Measurements from ENCODE around the gene EDEM3. TPM values are rescaled to one million over a fixed set of nuclear protein-coding genes. Genes with fewer than 3 reads are reported as not detected.

The EDEM3 gene
- polyA plus RNA-seq, 1 experiment = 10.4 TPM

DNA sequence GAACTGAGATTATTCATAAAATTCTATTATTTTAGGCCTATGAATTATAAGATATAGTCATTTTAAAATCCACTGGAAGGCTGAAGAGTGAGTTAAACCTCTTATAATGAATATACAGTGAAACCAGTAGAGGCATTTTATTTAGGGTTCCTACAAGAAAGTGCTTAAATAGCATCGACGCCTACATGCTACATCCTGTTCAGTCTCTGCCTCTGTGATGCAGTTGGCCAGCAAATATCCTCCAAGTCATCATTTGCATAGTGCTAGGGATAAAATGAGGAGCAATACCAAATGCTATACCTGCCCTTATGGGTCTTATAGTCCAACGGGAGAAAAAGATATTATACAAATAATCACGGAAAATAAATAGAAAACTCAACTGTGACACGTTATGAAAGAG is 59.6 kb downstream of the EDEM3 start:
- TF ChIP-seq, protein P1, sequence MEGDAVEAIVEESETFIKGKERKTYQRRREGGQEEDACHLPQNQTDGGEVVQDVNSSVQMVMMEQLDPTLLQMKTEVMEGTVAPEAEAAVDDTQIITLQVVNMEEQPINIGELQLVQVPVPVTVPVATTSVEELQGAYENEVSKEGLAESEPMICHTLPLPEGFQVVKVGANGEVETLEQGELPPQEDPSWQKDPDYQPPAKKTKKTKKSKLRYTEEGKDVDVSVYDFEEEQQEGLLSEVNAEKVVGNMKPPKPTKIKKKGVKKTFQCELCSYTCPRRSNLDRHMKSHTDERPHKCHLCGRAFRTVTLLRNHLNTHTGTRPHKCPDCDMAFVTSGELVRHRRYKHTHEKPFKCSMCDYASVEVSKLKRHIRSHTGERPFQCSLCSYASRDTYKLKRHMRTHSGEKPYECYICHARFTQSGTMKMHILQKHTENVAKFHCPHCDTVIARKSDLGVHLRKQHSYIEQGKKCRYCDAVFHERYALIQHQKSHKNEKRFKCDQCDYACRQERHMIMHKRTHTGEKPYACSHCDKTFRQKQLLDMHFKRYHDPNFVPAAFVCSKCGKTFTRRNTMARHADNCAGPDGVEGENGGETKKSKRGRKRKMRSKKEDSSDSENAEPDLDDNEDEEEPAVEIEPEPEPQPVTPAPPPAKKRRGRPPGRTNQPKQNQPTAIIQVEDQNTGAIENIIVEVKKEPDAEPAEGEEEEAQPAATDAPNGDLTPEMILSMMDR (IDR thresholded peaks at IDR 0.05; ENCODE audit: insufficient read depth, low read depth, low read length) = no peak
- Histone ChIP-seq H3K27me3 (ENCODE audit: control insufficient read depth, insufficient read depth, low read length) (no peaks in the 10 kb centered on the region), H3K36me3 (ENCODE audit: control insufficient read depth, insufficient read depth, low read length) (0 out of 2 replicates have a peak, but pooled peaks cover 1% of the 10 kb centered on the region), H3K4me3 (ENCODE audit: low read depth, low read length) (no peak overlapping the region)
- ChIA-PET POLR2A (no interaction called here), CTCF (no interaction called here)
- DNase-seq (ENCODE audit: low read depth) = no peak

DNA sequence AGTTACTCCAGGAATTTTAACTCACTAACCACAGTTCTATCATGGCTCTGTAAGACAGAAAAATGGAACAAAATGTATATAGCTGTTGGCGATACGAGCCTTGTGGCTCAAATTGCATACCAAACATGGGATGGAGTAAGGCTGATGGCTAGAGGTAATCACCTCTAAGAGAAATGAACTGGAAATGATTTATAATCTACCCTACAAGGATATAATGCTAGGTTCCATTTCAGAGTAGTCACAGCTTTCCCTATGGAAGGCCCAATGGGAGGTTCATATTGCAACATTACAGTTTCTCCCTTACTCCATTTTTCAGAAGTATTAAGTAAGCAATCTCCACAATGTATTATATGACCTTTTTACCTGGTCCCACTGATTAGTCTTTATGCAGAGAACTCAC is 61.6 kb downstream of the EDEM3 start:
- 0 out of 2 replicates have a peak, but pooled peaks cover 1% of the 10 kb centered on the region for H3K36me3 ChIP-seq (ENCODE audit: control insufficient read depth, insufficient read depth, low read length)
- H3K4me3 ChIP-seq (ENCODE audit: low read depth, low read length) = no peak overlapping the region
- H3K27me3 ChIP-seq (ENCODE audit: control insufficient read depth, insufficient read depth, low read length) = no peaks in the 10 kb centered on the region
- no peak for DNase-seq (ENCODE audit: low read depth)
- TF ChIP-seq, protein P1 (IDR thresholded peaks at IDR 0.05; ENCODE audit: insufficient read depth, low read depth, low read length) = no peak
- POLR2A ChIA-PET = no interaction called here
- CTCF ChIA-PET = interaction anchor here (1.4 to 2.9 kb wide), 5 partner anchors 14 to 668 kb away, joined by 3 to 14 read pairs (median 4); no protein-coding TSS in a partner anchor

DNA sequence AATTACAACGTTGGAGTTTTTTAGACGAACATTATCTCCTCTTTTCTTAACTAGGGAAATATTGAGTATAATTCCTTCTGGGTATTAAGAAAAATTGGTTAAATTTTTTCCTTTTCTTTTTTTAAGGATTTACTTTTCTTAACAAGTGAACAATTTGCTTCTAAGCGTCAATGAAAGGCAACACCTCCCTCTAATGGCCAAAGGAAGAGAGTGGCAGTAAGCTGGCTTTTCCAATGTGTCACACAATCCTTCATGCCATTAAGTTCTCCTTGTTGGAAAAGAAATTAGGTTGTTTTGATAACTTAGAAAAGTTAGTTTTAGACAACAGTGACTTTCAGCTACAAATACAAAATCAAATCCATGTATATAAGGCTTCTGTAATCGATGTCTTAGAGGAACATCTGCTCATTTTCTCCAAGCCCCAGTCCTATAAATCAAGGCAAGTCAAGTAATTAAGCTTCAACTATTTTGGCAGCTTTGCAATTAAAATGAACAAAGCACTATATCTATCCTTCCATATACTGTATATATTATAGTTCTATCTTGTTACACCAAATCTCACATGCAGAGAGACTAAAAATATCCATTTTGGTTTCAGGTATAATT is 62.8 kb downstream of the EDEM3 start:
- Histone ChIP-seq H3K27me3 (ENCODE audit: control insufficient read depth, insufficient read depth, low read length) (no peaks in the 10 kb centered on the region), H3K4me3 (ENCODE audit: low read depth, low read length) (no peak overlapping the region), H3K36me3 (ENCODE audit: control insufficient read depth, insufficient read depth, low read length) (0 out of 2 replicates have a peak, but pooled peaks cover 1% of the 10 kb centered on the region)
- peak; percentile 23 for DNase-seq (ENCODE audit: low read depth)
- TF ChIP-seq, protein P1 (IDR thresholded peaks at IDR 0.05; ENCODE audit: insufficient read depth, low read depth, low read length) = peak; percentile 82
- ChIA-PET CTCF (interaction anchor here (0.6 to 2.9 kb wide), 12 partner anchors 9 to 667 kb away, joined by 3 to 14 read pairs (median 4); no protein-coding TSS in a partner anchor), POLR2A (no interaction called here)

DNA sequence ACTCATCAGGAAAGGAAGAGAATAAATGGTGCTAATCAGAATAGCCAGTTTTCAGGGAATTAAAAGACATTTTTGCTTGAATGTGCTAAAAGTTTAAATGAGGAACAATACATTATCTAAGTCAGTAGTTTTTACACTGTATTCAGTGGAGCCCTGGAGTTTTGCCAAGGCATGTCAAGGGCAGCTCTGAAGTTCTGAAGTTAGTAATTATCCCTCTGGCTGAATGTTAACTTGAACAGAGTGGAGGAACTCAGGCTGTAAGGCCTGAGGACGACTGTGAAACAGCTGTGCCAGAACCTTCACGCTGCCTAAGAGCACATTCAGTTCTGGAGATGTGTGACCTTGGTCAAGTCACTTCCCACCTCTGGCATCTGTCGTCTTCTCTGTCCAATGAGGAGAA is 68.1 kb downstream of the EDEM3 start:
- no peak for DNase-seq (ENCODE audit: low read depth)
- no peaks in the 10 kb centered on the region for H3K27me3 ChIP-seq (ENCODE audit: control insufficient read depth, insufficient read depth, low read length)
- ChIA-PET POLR2A (no interaction called here), CTCF (interaction anchor here (1.5 kb wide), 1 partner anchor 9 kb away, joined by 5 read pairs; no protein-coding TSS in a partner anchor)
- H3K4me3 ChIP-seq (ENCODE audit: low read depth, low read length) = no peak overlapping the region
- H3K36me3 ChIP-seq (ENCODE audit: control insufficient read depth, insufficient read depth, low read length) = no peaks in the 10 kb centered on the region
- TF ChIP-seq, protein P1 (IDR thresholded peaks at IDR 0.05; ENCODE audit: insufficient read depth, low read depth, low read length) = no peak

DNA sequence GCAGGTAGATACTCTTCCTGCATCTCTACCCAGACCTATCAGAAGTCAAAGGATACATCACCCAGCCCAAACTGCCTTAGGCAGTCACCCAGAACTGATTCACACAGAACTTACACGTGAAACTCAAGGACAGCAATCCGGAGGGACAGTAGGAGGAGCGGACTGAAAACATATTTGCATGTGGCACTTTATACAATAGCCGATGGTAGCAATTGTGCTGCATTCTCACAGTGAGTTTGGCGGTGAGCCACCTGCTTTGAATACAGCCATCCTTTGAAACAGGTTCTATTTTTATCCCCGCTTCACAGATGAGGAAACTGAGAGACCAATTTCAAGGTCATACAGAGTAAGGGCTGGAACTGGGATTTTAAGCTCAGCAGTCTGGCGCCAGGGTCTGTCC is 69.5 kb downstream of the EDEM3 start:
- Histone ChIP-seq H3K4me3 (ENCODE audit: low read depth, low read length) (no peak overlapping the region), H3K36me3 (ENCODE audit: control insufficient read depth, insufficient read depth, low read length) (no peaks in the 10 kb centered on the region), H3K27me3 (ENCODE audit: control insufficient read depth, insufficient read depth, low read length) (no peaks in the 10 kb centered on the region)
- ChIA-PET POLR2A (no interaction called here), CTCF (interaction anchor here (1.4 kb wide), 1 partner anchor 21 kb away, joined by 5 read pairs; no protein-coding TSS in a partner anchor)
- TF ChIP-seq, protein P1 (IDR thresholded peaks at IDR 0.05; ENCODE audit: insufficient read depth, low read depth, low read length) = no peak
- no peak for DNase-seq (ENCODE audit: low read depth)

Measured in BJ (cell line).